ENCODE data around the gene GABRR1.

Gene GABRR1

DNA sequence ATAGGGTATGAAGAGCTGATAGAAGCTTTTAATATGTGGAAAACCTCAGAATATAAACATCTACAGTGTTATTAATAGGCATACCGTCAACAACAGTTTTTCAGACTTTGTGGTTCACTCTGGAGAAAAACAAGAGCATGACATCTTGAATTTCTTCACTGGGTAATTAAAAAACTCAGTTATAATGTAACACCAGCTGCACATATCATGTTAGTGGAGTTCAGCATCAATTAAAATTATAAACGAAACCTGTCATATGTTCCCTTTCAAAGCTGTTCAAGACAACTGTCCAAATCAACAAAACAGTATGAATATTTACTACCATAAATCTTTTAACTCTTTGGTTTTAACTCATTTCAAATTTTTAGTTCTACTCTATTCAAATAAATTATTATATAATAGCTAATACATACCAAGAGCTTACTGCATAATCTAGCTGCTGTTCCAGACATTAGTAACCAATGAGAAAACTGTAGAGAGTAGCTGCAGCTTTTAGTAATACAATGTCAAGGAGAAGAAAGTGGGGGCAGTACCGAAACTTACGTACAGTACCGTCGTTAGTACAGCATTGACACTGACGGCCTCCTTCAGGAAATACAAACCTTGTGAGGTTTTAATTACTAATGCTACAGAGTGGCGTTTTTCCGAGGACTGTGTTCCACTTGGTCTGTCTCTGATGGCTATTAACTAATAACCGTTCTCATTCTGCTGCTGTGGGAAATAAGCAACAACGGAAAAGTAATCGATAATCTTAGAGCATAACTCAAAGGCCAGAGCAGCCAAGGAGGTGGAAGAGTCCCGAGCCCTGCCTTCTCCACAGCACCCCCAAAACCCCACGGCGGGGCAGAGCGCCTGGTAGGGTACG, 71.8 kb downstream of the GABRR1 start:
- Histone ChIP-seq H3K4me3 (ENCODE audit: low read depth, low read length) (peak overlapping the region; percentile 72), H3K27me3 (ENCODE audit: insufficient read depth, low read depth, severe bottlenecking) (no peaks in the 10 kb centered on the region), H3K9me3 (ENCODE audit: severe bottlenecking) (no peaks in the 10 kb centered on the region), H3K36me3 (peaks cover 10% of the 10 kb centered on the region), H3K27ac (peak overlapping the region; percentile 77)
- no peak for DNase-seq
- TF ChIP-seq, protein P1, sequence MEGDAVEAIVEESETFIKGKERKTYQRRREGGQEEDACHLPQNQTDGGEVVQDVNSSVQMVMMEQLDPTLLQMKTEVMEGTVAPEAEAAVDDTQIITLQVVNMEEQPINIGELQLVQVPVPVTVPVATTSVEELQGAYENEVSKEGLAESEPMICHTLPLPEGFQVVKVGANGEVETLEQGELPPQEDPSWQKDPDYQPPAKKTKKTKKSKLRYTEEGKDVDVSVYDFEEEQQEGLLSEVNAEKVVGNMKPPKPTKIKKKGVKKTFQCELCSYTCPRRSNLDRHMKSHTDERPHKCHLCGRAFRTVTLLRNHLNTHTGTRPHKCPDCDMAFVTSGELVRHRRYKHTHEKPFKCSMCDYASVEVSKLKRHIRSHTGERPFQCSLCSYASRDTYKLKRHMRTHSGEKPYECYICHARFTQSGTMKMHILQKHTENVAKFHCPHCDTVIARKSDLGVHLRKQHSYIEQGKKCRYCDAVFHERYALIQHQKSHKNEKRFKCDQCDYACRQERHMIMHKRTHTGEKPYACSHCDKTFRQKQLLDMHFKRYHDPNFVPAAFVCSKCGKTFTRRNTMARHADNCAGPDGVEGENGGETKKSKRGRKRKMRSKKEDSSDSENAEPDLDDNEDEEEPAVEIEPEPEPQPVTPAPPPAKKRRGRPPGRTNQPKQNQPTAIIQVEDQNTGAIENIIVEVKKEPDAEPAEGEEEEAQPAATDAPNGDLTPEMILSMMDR (IDR thresholded peaks at IDR 0.05; ENCODE audit: low read depth, low read length): no peak

DNA sequence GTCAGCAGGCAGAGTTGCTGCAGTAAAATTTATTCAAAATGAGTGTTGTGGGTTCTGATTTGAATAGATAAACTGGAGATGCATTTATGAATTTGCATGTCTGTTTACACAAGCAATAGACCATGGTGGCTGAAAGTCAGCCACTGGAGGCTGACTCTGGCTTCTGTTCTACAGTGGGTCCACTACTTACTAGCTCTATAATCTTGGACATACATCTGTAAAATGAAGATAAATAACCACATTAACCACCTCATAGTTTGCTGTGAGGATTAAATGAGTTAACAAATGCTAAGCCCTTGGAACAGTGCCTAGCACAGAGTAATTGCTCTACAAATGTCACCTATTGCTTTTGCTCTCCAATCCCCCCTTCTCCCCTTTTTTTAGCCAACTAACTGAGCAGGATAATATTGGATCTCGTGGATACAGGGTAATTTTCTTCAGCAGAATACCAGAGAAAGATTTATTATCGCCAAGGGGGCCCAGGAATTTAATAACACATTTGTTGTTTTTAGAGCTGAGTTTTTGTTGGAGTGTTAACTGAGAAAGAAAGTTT, 72.7 kb downstream of the GABRR1 start:
- Histone ChIP-seq H3K27me3 (ENCODE audit: insufficient read depth, low read depth, severe bottlenecking) (no peaks in the 10 kb centered on the region), H3K9me3 (ENCODE audit: severe bottlenecking) (no peaks in the 10 kb centered on the region), H3K4me3 (ENCODE audit: low read depth, low read length) (no peak overlapping the region), H3K27ac (no peak overlapping the region), H3K36me3 (peaks cover 4% of the 10 kb centered on the region)
- TF ChIP-seq, protein P1 (IDR thresholded peaks at IDR 0.05; ENCODE audit: low read depth, low read length): no peak
- no peak for DNase-seq

DNA sequence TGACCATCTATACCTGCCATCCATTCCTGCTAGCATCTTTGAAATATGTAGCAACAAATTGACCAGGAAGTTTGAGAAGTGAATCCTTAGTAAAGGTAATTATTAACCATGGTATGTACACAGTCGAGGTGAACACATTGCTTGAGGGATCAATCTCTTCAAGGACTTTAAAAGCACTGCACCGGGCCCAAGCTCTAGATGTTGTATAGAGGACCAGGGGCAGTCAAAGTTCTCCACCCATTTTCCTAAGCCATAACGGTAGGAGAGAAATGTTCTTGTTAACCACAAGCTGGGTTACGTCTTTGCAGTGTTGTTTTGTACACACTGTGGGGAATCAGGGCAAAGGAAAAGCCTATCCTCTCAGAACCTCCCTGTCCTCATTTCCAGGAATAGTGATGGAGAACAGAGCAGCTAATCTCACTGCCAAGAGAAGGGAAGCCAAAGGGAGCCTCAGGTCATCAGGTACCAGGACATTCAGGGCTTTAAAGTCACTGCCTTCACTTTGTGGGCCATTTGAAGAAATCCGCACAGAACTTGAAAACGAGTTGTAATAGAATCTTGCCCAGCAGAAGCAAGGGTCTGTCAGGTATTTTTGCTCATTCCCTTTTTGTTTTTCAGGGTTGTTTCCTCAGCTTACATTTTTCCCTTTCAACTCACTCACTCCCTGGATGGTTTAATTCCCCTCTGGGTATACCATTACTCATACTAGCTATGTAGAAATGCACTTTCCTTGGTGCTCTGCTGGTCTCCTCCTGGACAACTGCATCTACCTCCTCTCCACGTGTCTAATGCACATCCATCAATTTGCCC, 76.6 kb downstream of the GABRR1 start:
- TF ChIP-seq, protein P1 (IDR thresholded peaks at IDR 0.05; ENCODE audit: low read depth, low read length): no peak
- DNase-seq: no peak
- H3K27ac ChIP-seq: no peak overlapping the region
- H3K27me3 ChIP-seq (ENCODE audit: insufficient read depth, low read depth, severe bottlenecking): no peaks in the 10 kb centered on the region
- no peaks in the 10 kb centered on the region for H3K9me3 ChIP-seq (ENCODE audit: severe bottlenecking)
- H3K36me3 ChIP-seq: no peaks in the 10 kb centered on the region
- no peak overlapping the region for H3K4me3 ChIP-seq (ENCODE audit: low read depth, low read length)

DNA sequence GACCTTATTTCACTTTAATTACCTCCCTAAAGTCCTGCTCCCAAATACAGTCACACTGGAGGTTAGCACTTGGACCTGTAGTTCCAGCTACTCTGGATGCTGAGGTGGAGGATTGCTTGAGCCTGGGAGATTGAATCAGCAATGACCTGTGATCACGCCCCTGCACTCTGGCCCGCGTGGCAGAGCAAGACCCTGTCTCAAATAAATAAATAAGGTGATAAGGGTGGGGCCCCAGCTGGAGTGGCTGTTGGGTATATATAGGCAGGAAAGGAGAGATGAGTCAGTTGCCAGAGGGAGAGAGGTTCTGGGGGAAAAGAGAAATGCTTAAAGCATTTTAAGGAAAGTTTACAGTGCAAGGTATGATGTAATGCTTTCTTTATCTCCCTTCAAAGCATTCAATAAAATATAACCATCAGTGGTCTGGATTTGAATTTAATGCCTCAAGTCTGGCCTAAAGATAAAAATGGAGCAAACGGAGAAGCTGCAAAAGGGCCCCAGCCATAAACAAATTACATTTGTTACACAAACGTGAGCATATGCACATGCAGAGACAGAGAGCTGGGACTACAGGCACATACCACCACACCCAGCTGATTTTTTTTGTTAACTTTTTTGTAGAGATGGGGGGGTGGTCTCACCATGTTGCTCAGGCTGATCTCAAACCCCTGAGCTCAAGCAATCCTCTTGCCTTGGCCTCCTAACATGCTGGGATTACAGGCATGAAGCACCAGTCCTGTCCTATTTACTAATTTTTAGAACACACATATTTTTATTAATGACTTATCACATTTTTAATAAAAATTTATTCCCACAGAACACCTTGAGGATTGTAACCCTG, 77.4 kb downstream of the GABRR1 start:
- H3K36me3 ChIP-seq: no peaks in the 10 kb centered on the region
- no peak overlapping the region for H3K4me3 ChIP-seq (ENCODE audit: low read depth, low read length)
- no peak overlapping the region for H3K27ac ChIP-seq
- H3K9me3 ChIP-seq (ENCODE audit: severe bottlenecking): no peaks in the 10 kb centered on the region
- TF ChIP-seq, protein P1 (IDR thresholded peaks at IDR 0.05; ENCODE audit: low read depth, low read length): no peak
- no peak for DNase-seq
- no peaks in the 10 kb centered on the region for H3K27me3 ChIP-seq (ENCODE audit: insufficient read depth, low read depth, severe bottlenecking)

DNA sequence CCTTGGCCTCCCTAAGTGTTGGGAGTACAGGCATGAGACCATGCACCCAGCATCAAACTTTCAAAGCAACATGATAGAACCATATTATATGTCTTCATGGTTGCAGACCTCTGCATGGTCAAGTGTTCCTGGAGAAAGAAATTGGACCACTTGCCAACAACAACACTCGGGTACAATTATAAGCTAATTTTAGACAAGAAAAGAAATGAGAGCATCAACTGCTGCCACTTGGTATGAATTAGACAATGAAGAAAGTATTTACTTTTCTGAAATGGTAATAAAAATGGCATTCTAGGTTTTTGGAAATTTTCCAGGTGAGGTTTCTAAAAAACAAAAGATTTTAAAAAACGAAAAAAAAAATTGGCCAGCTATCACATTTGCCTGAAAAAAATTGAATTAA, 79.0 kb downstream of the GABRR1 start:
- Histone ChIP-seq H3K9me3 (ENCODE audit: severe bottlenecking) (no peaks in the 10 kb centered on the region), H3K36me3 (no peaks in the 10 kb centered on the region), H3K27ac (no peak overlapping the region), H3K27me3 (ENCODE audit: insufficient read depth, low read depth, severe bottlenecking) (no peaks in the 10 kb centered on the region), H3K4me3 (ENCODE audit: low read depth, low read length) (no peak overlapping the region)
- DNase-seq: no peak
- TF ChIP-seq, protein P1 (IDR thresholded peaks at IDR 0.05; ENCODE audit: low read depth, low read length): no peak
